ENCODE measurements around the gene GAA.

- TF ChIP-seq CTCF (conservative IDR thresholded peaks at IDR 0.05; ENCODE audit: low read depth, low read length) (no peak), POLR2A (IDR thresholded peaks at IDR 0.05; ENCODE audit: low read depth, low read length) (no peak), MAZ (IDR thresholded peaks at IDR 0.05; ENCODE audit: borderline replicate concordance, low read depth, low read length) (no peak), BHLHE40 (IDR thresholded peaks at IDR 0.05; ENCODE audit: low read depth, low read length) (no peak), RAD21 (IDR thresholded peaks at IDR 0.05; ENCODE audit: low read length) (no peak), SMC3 (IDR thresholded peaks at IDR 0.05; ENCODE audit: low read depth, low read length) (no peak), CEBPB (IDR thresholded peaks at IDR 0.05; ENCODE audit: low read depth, low read length) (no peak), RFX5 (IDR thresholded peaks at IDR 0.05; ENCODE audit: low read depth, low read length) (no peak), RCOR1 (IDR thresholded peaks at IDR 0.05; ENCODE audit: insufficient replicate concordance, low read length) (no peak), ELK1 (IDR thresholded peaks at IDR 0.05; ENCODE audit: borderline replicate concordance, low read depth, low read length) (no peak)
Measured at GRCh38 chr17:80091376-80091775, 10.0 kb upstream of the GAA start.
